CD1c-positive myeloid dendritic cell (primary cell): ENCODE results near the gene CDH4.
"Not testable (repeated sequence)": the region's sequence is repeated elsewhere in the genome, so short reads cannot be mapped to it uniquely, and the experiment has no call there.

Experiments
- DNase-seq: peaks from one replicate; pipeline ENCODE4 v3.0.0-alpha.2; 2016; ENCODE audit errors: extremely low spot score

CDH4 gene

GRCh38 chr20:61963149-61963548 lies 711.1 kb downstream of the CDH4 start:
- no peak for DNase-seq

- DNase-seq: no peak
Observed at GRCh38 chr20:61963885-61964674, 712.0 kb downstream of the CDH4 start.

- no peak for DNase-seq
Observed at GRCh38 chr20:61964675-61965605, 712.9 kb downstream of the CDH4 start.

GRCh38 chr20:61965606-61966491 lies 713.8 kb downstream of the CDH4 start:
- DNase-seq: no peak

GRCh38 chr20:61966492-61967244 lies 714.6 kb downstream of the CDH4 start:
- DNase-seq: no peak

- DNase-seq: no peak
Observed at GRCh38 chr20:61967300-61967699, 715.2 kb downstream of the CDH4 start.

GRCh38 chr20:61968036-61968810 lies 716.2 kb downstream of the CDH4 start:
- DNase-seq: no peak

- DNase-seq: no peak
Observed at GRCh38 chr20:61968932-61969331, 716.9 kb downstream of the CDH4 start.

GRCh38 chr20:61969806-61970205 lies 717.7 kb downstream of the CDH4 start:
- DNase-seq: no peak

- DNase-seq: no peak
Observed at GRCh38 chr20:61970357-61970756, 718.3 kb downstream of the CDH4 start.

GRCh38 chr20:61971595-61971994 lies 719.5 kb downstream of the CDH4 start:
- DNase-seq: not testable (repeated sequence)

- no peak for DNase-seq
Observed at GRCh38 chr20:61972636-61973508, 720.8 kb downstream of the CDH4 start.

GRCh38 chr20:61973515-61974356 lies 721.7 kb downstream of the CDH4 start:
- DNase-seq: no peak

GRCh38 chr20:61974357-61974665 lies 722.2 kb downstream of the CDH4 start:
- no peak for DNase-seq

- no peak for DNase-seq
Observed at GRCh38 chr20:61975407-61976129, 723.5 kb downstream of the CDH4 start.

- DNase-seq: no peak
Observed at GRCh38 chr20:61976263-61976643, 724.2 kb downstream of the CDH4 start.

GRCh38 chr20:61976644-61977418 lies 724.8 kb downstream of the CDH4 start:
- no peak for DNase-seq
